ENCODE measurements around the gene RAB3GAP1. TPM values are rescaled to one million over a fixed set of nuclear protein-coding genes. Genes with fewer than 3 reads are reported as not detected.

RAB3GAP1 gene
- total and polyA plus RNA-seq, 2 donors (not counting 1 experiment from before 2014, with no cell fraction given), result 15.6 to 62.2 TPM

DNA sequence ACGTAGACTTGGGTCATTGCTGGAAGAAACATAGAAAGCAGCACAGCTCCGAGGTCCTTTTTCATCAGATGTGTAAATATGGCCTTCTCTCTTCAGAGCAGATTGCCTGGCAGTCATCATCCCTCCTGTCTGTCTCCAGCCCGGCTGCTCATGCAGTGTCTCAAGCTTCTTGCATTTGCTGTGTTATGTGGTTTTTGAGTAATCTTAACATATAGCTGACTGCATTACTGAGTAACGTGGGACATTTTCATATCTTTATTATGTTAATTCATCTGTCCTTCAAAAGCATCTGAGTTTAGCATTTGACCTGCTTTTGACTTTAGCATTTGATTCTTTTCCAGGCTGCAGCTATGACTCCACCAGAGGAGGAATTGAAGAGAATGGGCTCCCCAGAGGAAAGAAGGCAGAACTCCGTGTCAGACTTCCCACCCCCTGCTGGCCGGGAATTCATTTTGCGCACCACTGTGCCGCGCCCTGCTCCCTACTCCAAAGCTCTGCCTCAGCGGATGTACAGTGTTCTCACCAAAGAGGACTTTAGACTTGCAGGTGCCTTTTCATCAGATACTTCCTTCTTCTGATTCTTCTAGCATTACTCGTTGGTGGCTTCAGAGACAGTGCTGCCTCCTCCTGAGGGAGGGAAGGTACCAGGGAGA lies 116.2 kb downstream of the RAB3GAP1 start:
- Mint-ChIP-seq H3K27me3 (no peaks in the 10 kb centered on the region), H3K9me3 (ENCODE audit: insufficient read depth) (peaks cover 2% of the 10 kb centered on the region), H3K27ac (no peak overlapping the region), H3K4me3 (no peak overlapping the region), H3K4me1 (no peaks in the 10 kb centered on the region)
- H3K27me3 ChIP-seq (replicated peaks in 1 of 4; ENCODE audit: control extremely low read depth in 1 of 4, control insufficient read depth in 3 of 4, insufficient read depth in 4 of 4, low read length in 3 of 4), result no peaks in the 10 kb centered on the region
- intact Hi-C loops (cut with micrococcal nuclease), result no loop called here
- H3K9ac ChIP-seq (ENCODE audit: low read length), result no peak overlapping the region
- H3K36me3 ChIP-seq (replicated peaks in 1 of 2; ENCODE audit: control extremely low read depth in 1 of 2, control insufficient read depth in 1 of 2, extremely low read depth in 1 of 2, insufficient read depth in 2 of 2, low read length in 1 of 2), result peaks cover 0 to 71% of the 10 kb centered on the region in 2 experiments
- H3K27ac ChIP-seq (ENCODE audit: low read length in 2 of 2), result no peak overlapping the region
- H3K4me3 ChIP-seq (ENCODE audit: control extremely low read depth in 1 of 5, extremely low read depth in 1 of 5, insufficient read depth in 1 of 5, low read depth in 2 of 5, low read length in 4 of 5), result no peak overlapping the region
- DNase-seq (no peak), ATAC-seq (ENCODE audit: low read depth) (no peak)
- H4K20me1 ChIP-seq (ENCODE audit: control insufficient read depth, insufficient read depth, low read length, poor library complexity, severe bottlenecking), result no peaks in the 10 kb centered on the region
- ChIA-PET POLR2A (no interaction called here), CTCF (no interaction called here)
- TF ChIP-seq, protein P1, sequence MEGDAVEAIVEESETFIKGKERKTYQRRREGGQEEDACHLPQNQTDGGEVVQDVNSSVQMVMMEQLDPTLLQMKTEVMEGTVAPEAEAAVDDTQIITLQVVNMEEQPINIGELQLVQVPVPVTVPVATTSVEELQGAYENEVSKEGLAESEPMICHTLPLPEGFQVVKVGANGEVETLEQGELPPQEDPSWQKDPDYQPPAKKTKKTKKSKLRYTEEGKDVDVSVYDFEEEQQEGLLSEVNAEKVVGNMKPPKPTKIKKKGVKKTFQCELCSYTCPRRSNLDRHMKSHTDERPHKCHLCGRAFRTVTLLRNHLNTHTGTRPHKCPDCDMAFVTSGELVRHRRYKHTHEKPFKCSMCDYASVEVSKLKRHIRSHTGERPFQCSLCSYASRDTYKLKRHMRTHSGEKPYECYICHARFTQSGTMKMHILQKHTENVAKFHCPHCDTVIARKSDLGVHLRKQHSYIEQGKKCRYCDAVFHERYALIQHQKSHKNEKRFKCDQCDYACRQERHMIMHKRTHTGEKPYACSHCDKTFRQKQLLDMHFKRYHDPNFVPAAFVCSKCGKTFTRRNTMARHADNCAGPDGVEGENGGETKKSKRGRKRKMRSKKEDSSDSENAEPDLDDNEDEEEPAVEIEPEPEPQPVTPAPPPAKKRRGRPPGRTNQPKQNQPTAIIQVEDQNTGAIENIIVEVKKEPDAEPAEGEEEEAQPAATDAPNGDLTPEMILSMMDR (IDR thresholded peaks at IDR 0.05), result no peak
- TF ChIP-seq EZH2 (IDR thresholded peaks at IDR 0.05; ENCODE audit: borderline replicate concordance, insufficient read depth, low read depth, low read length, poor library complexity, severe bottlenecking), result no peak
- WGBS (ENCODE audit: insufficient coverage), result 98% methylated on average over 8 of the region's 11 CpGs
- H3K4me1 ChIP-seq (ENCODE audit: control insufficient read depth in 2 of 2, insufficient read depth in 2 of 2, low read length in 2 of 2), result no peaks in the 10 kb centered on the region
- no peaks in the 10 kb centered on the region for H3K9me3 ChIP-seq (ENCODE audit: control extremely low read depth in 1 of 3, control insufficient read depth in 2 of 3, insufficient read depth in 1 of 3, low read length in 2 of 3)
- no peak overlapping the region for H3K4me2 ChIP-seq (replicated peaks; ENCODE audit: low read depth, low read length, poor library complexity, severe bottlenecking)
- H2AFZ ChIP-seq (ENCODE audit: insufficient read depth, low read depth, low read length, poor library complexity, severe bottlenecking), result no peak overlapping the region
- H3K79me2 ChIP-seq (ENCODE audit: control insufficient read depth, insufficient read depth, low read length), result no peaks in the 10 kb centered on the region

DNA sequence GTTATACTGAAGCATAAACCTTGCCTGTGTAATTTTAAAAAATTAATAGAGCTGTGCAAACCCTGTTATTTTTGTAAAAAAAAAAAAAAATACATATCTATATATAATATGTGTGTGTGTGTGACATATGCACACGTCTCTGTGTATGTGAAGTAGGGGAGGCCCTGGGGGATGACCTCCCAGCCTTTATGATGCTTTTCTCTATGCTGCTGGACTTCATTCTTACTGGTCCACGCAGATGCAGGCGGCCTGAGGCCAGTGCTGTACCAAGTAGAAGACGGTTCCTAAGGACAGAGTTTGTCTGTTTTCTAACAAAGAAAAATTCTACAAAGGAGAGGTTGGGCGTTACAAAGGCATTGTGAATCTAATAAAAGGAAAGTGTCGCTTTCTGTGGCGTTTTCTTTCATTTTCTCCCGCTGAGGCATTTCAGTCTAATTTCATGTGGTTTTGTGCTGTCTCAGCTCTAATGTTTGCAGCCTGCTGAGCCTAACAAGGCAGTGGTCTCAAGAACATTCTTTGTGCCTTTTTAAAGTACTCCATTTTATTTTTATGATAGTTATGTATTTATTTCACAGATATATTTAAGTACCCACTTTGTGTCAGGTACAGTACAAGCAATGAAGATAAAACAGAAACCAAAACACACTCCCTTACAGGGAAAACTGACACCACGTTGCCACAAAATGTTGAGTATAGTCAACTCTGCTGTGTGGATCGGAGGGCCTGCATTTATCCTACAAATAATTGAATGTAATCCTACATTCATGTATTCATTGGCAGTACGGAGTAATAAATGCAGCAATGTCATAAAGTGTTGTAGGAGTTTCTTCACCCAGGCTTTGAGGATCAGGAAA lies 118.0 kb downstream of the RAB3GAP1 start:
- Mint-ChIP-seq H3K4me3 (no peak overlapping the region), H3K27me3 (no peaks in the 10 kb centered on the region), H3K9me3 (ENCODE audit: insufficient read depth) (peaks cover 2% of the 10 kb centered on the region), H3K4me1 (no peaks in the 10 kb centered on the region), H3K27ac (no peak overlapping the region)
- no peaks in the 10 kb centered on the region for H3K79me2 ChIP-seq (ENCODE audit: control insufficient read depth, insufficient read depth, low read length)
- TF ChIP-seq, protein P1 (IDR thresholded peaks at IDR 0.05), result no peak
- TF ChIP-seq EZH2 (IDR thresholded peaks at IDR 0.05; ENCODE audit: borderline replicate concordance, insufficient read depth, low read depth, low read length, poor library complexity, severe bottlenecking), result no peak
- no peak overlapping the region for H3K9ac ChIP-seq (ENCODE audit: low read length)
- H4K20me1 ChIP-seq (ENCODE audit: control insufficient read depth, insufficient read depth, low read length, poor library complexity, severe bottlenecking), result no peaks in the 10 kb centered on the region
- intact Hi-C loops (cut with micrococcal nuclease), result no loop called here
- no peaks in the 10 kb centered on the region for H3K9me3 ChIP-seq (ENCODE audit: control extremely low read depth in 1 of 3, control insufficient read depth in 2 of 3, insufficient read depth in 1 of 3, low read length in 2 of 3)
- 97% methylated on average over 7 of the region's 11 CpGs for WGBS (ENCODE audit: insufficient coverage)
- DNase-seq (no peak), ATAC-seq (ENCODE audit: low read depth) (no peak)
- CTCF ChIA-PET, result interaction anchor here (0.5 kb wide), 1 partner anchor 431 kb away, joined by 4 read pairs; no protein-coding TSS in a partner anchor
- POLR2A ChIA-PET, result no interaction called here
- H3K27ac ChIP-seq (ENCODE audit: low read length in 2 of 2), result no peak overlapping the region
- H3K4me1 ChIP-seq (ENCODE audit: control insufficient read depth in 2 of 2, insufficient read depth in 2 of 2, low read length in 2 of 2), result no peaks in the 10 kb centered on the region
- H3K27me3 ChIP-seq (replicated peaks in 1 of 4; ENCODE audit: control extremely low read depth in 1 of 4, control insufficient read depth in 3 of 4, insufficient read depth in 4 of 4, low read length in 3 of 4), result no peaks in the 10 kb centered on the region
- H3K36me3 ChIP-seq (replicated peaks in 1 of 2; ENCODE audit: control extremely low read depth in 1 of 2, control insufficient read depth in 1 of 2, extremely low read depth in 1 of 2, insufficient read depth in 2 of 2, low read length in 1 of 2), result peaks cover 0 to 59% of the 10 kb centered on the region in 2 experiments
- H3K4me2 ChIP-seq (replicated peaks; ENCODE audit: low read depth, low read length, poor library complexity, severe bottlenecking), result no peak overlapping the region
- H2AFZ ChIP-seq (ENCODE audit: insufficient read depth, low read depth, low read length, poor library complexity, severe bottlenecking), result no peak overlapping the region
- H3K4me3 ChIP-seq (ENCODE audit: control extremely low read depth in 1 of 5, extremely low read depth in 1 of 5, insufficient read depth in 1 of 5, low read depth in 2 of 5, low read length in 4 of 5), result no peak overlapping the region
